ENCODE data around the gene MYBPC1. TPM values are rescaled to one million over a fixed set of nuclear protein-coding genes. Genes with fewer than 3 reads are reported as not detected.

The MYBPC1 gene
- polyA plus RNA-seq, 1 of the 3 experiments (the other 2 are of a cell fraction): not detected

DNA sequence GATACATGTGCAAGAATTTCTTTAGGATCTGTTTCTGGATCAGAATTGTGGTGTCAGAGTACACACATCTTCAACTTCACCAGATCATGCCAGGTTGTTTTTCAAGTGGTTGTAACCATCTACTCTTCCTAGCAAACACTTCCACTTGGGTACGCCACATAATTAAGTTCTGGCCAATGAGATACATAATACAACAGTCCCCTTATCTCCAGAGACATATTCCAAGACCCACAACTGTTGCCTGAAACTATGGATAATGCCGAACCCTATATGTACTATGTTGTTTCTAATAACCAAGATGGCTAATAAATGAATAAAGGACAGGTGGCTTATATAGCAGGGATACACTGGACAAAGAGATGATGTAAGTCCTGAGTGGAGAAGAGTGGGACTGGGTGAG lies 100.2 kb downstream of the MYBPC1 start (continued):
- TF ChIP-seq ZBTB33 (IDR thresholded peaks at IDR 0.05; ENCODE audit: borderline replicate concordance, low read depth): no peak
- TF ChIP-seq IRF3 (IDR thresholded peaks at IDR 0.05; ENCODE audit: low read depth, low read length): no peak
- no peak for TF ChIP-seq MEF2A (IDR thresholded peaks at IDR 0.05; ENCODE audit: borderline replicate concordance, low read depth)
- no peak for TF ChIP-seq EZH2phosphoT487 (IDR thresholded peaks at IDR 0.05; ENCODE audit: borderline replicate concordance, low read depth)
- no peak for TF ChIP-seq EP300 (IDR thresholded peaks at IDR 0.05; ENCODE audit: borderline replicate concordance in 1 of 2, low read depth in 1 of 2, low read length in 1 of 2)
- no peak for TF ChIP-seq TAF1 (IDR thresholded peaks at IDR 0.05; ENCODE audit: borderline replicate concordance, low read depth, low read length)
- TF ChIP-seq MAX (IDR thresholded peaks at IDR 0.05; ENCODE audit: low read depth): no peak
- TF ChIP-seq TCF12 (IDR thresholded peaks at IDR 0.05): no peak
- no peak for TF ChIP-seq FOXJ3 (CRISPR knock-in tag; IDR thresholded peaks at IDR 0.05)

GRCh38 chr12:101695706-101696105 lies 100.9 kb downstream of the MYBPC1 start:
- POLR2A ChIA-PET: no interaction called here
- TF ChIP-seq TAF1 (IDR thresholded peaks at IDR 0.05; ENCODE audit: borderline replicate concordance, low read depth, low read length) (no peak), YY1 (IDR thresholded peaks at IDR 0.05; ENCODE audit: low read depth) (no peak), RFX5 (IDR thresholded peaks at IDR 0.05; ENCODE audit: low read length) (no peak), FOXJ3 (CRISPR knock-in tag; IDR thresholded peaks at IDR 0.05) (no peak), PBX3 (IDR thresholded peaks at IDR 0.05) (no peak), GATA2 (CRISPR knock-in tag; IDR thresholded peaks at IDR 0.05) (no peak), TCF12 (IDR thresholded peaks at IDR 0.05) (no peak), NRF1 (IDR thresholded peaks at IDR 0.05; ENCODE audit: low read depth, low read length) (no peak), IRF3 (IDR thresholded peaks at IDR 0.05; ENCODE audit: low read depth, low read length) (no peak), RCOR1 (IDR thresholded peaks at IDR 0.05; ENCODE audit: low read length) (no peak), JUND (IDR thresholded peaks at IDR 0.05) (no peak), MEF2A (IDR thresholded peaks at IDR 0.05; ENCODE audit: borderline replicate concordance, low read depth) (no peak), GABPA (IDR thresholded peaks at IDR 0.05; ENCODE audit: low read depth) (no peak), TEAD4 (IDR thresholded peaks at IDR 0.05; ENCODE audit: borderline replicate concordance, insufficient read depth) (no peak), USF1 (IDR thresholded peaks at IDR 0.05; ENCODE audit: borderline replicate concordance, low read depth) (no peak), FOSL2 (IDR thresholded peaks at IDR 0.05; ENCODE audit: borderline replicate concordance, low read depth) (no peak), CTCF (IDR thresholded peaks at IDR 0.05) (no peak), FOXM1 (IDR thresholded peaks at IDR 0.05; ENCODE audit: low read depth) (no peak)
- TF ChIP-seq, protein P1, sequence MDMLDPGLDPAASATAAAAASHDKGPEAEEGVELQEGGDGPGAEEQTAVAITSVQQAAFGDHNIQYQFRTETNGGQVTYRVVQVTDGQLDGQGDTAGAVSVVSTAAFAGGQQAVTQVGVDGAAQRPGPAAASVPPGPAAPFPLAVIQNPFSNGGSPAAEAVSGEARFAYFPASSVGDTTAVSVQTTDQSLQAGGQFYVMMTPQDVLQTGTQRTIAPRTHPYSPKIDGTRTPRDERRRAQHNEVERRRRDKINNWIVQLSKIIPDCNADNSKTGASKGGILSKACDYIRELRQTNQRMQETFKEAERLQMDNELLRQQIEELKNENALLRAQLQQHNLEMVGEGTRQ (IDR thresholded peaks at IDR 0.05; ENCODE audit: borderline replicate concordance, low read depth, low read length): no peak

More at GRCh38 chr12:101695706-101696105, 100.9 kb downstream of the MYBPC1 start:
- Histone ChIP-seq H4K20me1 (ENCODE audit: insufficient read depth) (no peaks in the 10 kb centered on the region), H3K9me3 (no peaks in the 10 kb centered on the region), H3K36me3 (replicated peaks in 1 of 2; ENCODE audit: control insufficient read depth in 1 of 2, insufficient read depth in 2 of 2, low read length in 1 of 2) (no peaks in the 10 kb centered on the region), H3K79me2 (ENCODE audit: insufficient read depth) (peaks cover 15% of the 10 kb centered on the region; the same call in 1 of the 2 replicates), H3K27ac (ENCODE audit: low read depth in 2 of 2, low read length in 1 of 2) (no peak overlapping the region), H3K4me2 (no peak overlapping the region), H3K4me3 (ENCODE audit: low read depth in 2 of 2, low read length in 1 of 2) (no peak overlapping the region), H3K9me2 (no peaks in the 10 kb centered on the region), H2AFZ (ENCODE audit: low read depth) (no peak overlapping the region), H3K4me1 (ENCODE audit: control insufficient read depth in 1 of 2, insufficient read depth in 2 of 2, low read depth in 1 of 2, low read length in 1 of 2) (peaks cover 0 to 11% of the 10 kb centered on the region in 2 experiments; a peak in 2 of 4 replicates), H3F3A (replicated peaks; ENCODE audit: insufficient read depth) (peaks cover 3% of the 10 kb centered on the region), H3K9ac (no peak overlapping the region), H3K27me3 (ENCODE audit: insufficient read depth) (no peaks in the 10 kb centered on the region)
- CTCF ChIA-PET: no interaction called here
- DNase-seq: no peak
- 93% methylated on average over 1 of the region's 1 CpG for WGBS (ENCODE audit: low lambda C conversion rate)

Data from SK-N-SH (cell line).